ENCODE data around the gene A2M.

Gene A2M

DNA sequence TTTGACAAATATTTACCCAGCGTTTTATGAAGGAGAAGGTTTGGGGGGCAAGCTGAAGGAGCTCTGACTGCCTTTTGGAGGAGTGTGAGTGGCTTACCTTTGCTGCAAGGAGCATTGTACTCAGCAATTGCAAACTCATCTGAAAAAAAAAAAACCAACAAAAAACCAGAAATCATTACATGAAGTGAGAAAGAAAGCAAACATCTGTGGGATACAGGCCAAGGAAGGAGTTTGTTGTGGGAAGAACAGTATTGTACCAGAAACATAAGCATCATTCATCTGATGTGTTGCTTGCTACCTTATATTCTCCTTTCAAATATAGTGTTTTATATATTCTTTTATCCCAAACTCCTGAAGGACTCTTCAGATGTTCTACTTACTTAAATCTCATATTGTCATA, 47.6 kb downstream of the A2M start:
- H3K36me3 ChIP-seq (ENCODE audit: control insufficient read depth in 1 of 2, insufficient read depth in 2 of 2, low read length in 2 of 2) = peaks cover 29 to 40% of the 10 kb centered on the region in 2 donors
- peaks cover 0 to 20% of the 10 kb centered on the region in 2 donors for H3K4me1 ChIP-seq (ENCODE audit: control insufficient read depth in 1 of 2, insufficient read depth in 2 of 2, low read length in 2 of 2)
- no peaks in the 10 kb centered on the region for H3K9me3 ChIP-seq (ENCODE audit: control insufficient read depth in 1 of 2, low read length in 2 of 2)
- H3K4me3 ChIP-seq (ENCODE audit: low read depth in 1 of 2, low read length in 2 of 2) = no peak overlapping the region
- no peak overlapping the region for H3K27ac ChIP-seq (ENCODE audit: low read length)
- H3K27me3 ChIP-seq (ENCODE audit: low read depth, low read length) = no peaks in the 10 kb centered on the region

DNA sequence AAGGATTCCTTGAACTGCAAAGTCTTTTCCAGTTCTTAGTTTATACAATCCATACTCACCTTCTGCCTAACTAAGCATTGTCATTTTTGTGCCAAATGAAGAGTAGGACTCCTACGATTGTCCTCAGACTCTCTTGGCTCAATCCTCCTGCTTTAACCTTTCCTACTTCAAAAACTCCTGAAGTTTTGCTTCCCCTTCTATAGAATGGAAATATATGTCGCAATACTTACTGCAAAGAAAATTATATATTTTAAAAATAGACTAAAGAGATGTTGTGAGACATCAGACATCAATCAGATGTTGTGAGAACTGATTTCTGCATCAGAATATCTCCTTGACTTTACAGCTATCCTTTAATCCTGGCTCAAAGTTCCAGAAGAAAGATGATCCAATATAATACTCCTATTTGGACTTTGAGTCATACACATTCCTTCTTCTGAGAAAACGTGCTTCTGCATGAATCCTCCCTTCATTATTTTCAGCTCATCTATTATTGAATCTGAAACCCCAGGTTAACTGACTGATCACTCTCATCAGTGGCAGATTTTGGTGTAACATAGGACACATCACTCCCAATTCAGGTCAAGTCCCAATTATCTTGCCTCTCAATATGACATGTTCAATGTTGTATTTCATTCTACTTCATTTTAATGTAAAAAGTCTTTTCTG, 48.8 kb downstream of the A2M start:
- Histone ChIP-seq H3K9me3 (ENCODE audit: control insufficient read depth in 1 of 2, low read length in 2 of 2) (no peaks in the 10 kb centered on the region), H3K27me3 (ENCODE audit: low read depth, low read length) (no peaks in the 10 kb centered on the region), H3K4me1 (ENCODE audit: control insufficient read depth in 1 of 2, insufficient read depth in 2 of 2, low read length in 2 of 2) (peaks cover 0 to 20% of the 10 kb centered on the region in 2 donors), H3K36me3 (ENCODE audit: control insufficient read depth in 1 of 2, insufficient read depth in 2 of 2, low read length in 2 of 2) (peaks cover 17 to 36% of the 10 kb centered on the region in 2 donors), H3K27ac (ENCODE audit: low read length) (no peak overlapping the region), H3K4me3 (ENCODE audit: low read depth in 1 of 2, low read length in 2 of 2) (no peak overlapping the region)

DNA sequence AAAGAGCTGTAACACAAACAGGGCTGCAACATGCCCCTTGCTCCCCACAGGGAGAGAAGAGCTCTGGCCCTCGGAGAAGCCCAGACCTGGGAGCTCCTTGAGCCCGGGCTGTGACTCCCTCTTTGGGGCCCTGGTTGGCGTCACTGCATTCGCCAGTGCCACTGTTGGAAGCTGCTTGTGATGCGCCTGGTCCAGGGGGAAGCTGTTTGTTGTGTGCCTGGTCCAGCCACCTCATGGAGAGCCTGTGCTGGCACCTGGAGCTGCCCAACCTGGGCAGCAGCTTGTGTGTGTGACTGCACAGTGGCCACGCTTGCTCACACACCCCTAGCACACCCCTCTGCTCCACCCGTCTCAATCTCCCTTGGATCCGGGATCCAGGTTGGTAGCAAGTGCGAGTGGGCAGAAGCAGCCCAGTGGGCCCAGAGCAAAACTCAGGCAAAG, 49.5 kb downstream of the A2M start:
- H3K36me3 ChIP-seq (ENCODE audit: control insufficient read depth in 1 of 2, insufficient read depth in 2 of 2, low read length in 2 of 2) = peaks cover 15 to 34% of the 10 kb centered on the region in 2 donors
- no peaks in the 10 kb centered on the region for H3K9me3 ChIP-seq (ENCODE audit: control insufficient read depth in 1 of 2, low read length in 2 of 2)
- no peaks in the 10 kb centered on the region for H3K27me3 ChIP-seq (ENCODE audit: low read depth, low read length)
- H3K27ac ChIP-seq (ENCODE audit: low read length) = no peak overlapping the region
- H3K4me3 ChIP-seq (ENCODE audit: low read depth in 1 of 2, low read length in 2 of 2) = peak overlapping the region in 1 of 2 donors; percentile 74
- H3K4me1 ChIP-seq (ENCODE audit: control insufficient read depth in 1 of 2, insufficient read depth in 2 of 2, low read length in 2 of 2) = peaks cover 0 to 20% of the 10 kb centered on the region in 2 donors

DNA sequence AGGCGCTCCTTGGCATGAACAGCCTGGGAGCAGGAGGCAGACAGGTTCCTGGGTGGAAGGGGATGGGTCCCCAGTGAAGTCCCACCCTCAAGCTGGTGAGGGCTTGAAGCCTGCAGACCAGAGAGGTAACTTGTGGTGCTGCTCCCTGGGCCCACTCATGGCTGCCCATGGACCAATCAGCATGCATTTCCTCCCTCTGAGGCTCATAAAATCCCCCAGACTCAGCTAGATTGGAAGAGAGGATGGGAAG, 50.2 kb downstream of the A2M start:
- H3K9me3 ChIP-seq (ENCODE audit: control insufficient read depth in 1 of 2, low read length in 2 of 2) = no peaks in the 10 kb centered on the region
- peaks cover 14 to 32% of the 10 kb centered on the region in 2 donors for H3K36me3 ChIP-seq (ENCODE audit: control insufficient read depth in 1 of 2, insufficient read depth in 2 of 2, low read length in 2 of 2)
- H3K27ac ChIP-seq (ENCODE audit: low read length) = no peak overlapping the region
- peak overlapping the region; percentile 51 to 74 for H3K4me3 ChIP-seq (ENCODE audit: low read depth in 1 of 2, low read length in 2 of 2)
- H3K27me3 ChIP-seq (ENCODE audit: low read depth, low read length) = no peaks in the 10 kb centered on the region
- peaks cover 0 to 20% of the 10 kb centered on the region in 2 donors for H3K4me1 ChIP-seq (ENCODE audit: control insufficient read depth in 1 of 2, insufficient read depth in 2 of 2, low read length in 2 of 2)

DNA sequence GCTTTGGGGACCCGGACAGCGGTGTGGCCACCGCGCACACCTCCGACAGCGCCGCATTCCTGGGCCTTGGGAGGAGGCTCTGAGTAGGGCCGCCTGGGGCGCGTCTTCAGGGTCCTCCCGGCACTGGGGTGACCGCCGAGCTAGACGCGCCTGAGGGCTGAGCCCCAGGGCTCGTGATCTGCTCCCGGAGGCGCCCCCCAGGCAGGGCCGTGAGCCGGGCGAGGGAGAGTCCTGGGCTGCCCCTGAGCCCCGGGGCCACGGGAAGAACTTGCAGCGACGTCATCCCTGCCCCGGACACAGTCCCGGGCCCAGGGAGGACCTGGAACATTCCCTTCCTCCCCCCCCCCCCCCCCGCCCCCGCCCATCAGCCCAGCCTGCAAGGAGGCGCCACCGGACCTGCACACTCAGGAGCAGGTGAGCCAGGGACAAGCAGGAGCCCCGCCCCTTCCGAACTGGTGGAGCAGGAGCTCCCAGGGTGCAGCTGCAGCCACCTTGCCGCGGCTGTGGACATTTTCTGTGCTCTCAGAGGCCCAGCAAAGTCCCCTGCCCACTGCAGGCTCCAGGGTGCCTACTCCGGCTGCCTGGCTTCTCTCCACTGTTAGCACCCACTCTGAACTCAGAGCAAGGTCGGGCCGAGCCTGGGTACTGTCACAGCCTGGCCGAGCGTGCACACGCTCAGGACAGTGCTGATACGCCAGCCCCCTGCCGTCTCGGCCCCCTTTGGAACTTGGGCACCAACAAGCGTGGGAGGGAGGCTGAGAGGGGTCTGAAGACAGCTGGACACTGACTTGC, 50.7 kb downstream of the A2M start:
- H3K36me3 ChIP-seq (ENCODE audit: control insufficient read depth in 1 of 2, insufficient read depth in 2 of 2, low read length in 2 of 2) = peaks cover 10 to 27% of the 10 kb centered on the region in 2 donors
- no peaks in the 10 kb centered on the region for H3K27me3 ChIP-seq (ENCODE audit: low read depth, low read length)
- H3K27ac ChIP-seq (ENCODE audit: low read length) = peak overlapping the region; percentile 74
- H3K4me3 ChIP-seq (ENCODE audit: low read depth in 1 of 2, low read length in 2 of 2) = peak overlapping the region; percentile 51 to 74
- no peaks in the 10 kb centered on the region for H3K9me3 ChIP-seq (ENCODE audit: control insufficient read depth in 1 of 2, low read length in 2 of 2)
- H3K4me1 ChIP-seq (ENCODE audit: control insufficient read depth in 1 of 2, insufficient read depth in 2 of 2, low read length in 2 of 2) = peaks cover 0 to 20% of the 10 kb centered on the region in 2 donors

DNA sequence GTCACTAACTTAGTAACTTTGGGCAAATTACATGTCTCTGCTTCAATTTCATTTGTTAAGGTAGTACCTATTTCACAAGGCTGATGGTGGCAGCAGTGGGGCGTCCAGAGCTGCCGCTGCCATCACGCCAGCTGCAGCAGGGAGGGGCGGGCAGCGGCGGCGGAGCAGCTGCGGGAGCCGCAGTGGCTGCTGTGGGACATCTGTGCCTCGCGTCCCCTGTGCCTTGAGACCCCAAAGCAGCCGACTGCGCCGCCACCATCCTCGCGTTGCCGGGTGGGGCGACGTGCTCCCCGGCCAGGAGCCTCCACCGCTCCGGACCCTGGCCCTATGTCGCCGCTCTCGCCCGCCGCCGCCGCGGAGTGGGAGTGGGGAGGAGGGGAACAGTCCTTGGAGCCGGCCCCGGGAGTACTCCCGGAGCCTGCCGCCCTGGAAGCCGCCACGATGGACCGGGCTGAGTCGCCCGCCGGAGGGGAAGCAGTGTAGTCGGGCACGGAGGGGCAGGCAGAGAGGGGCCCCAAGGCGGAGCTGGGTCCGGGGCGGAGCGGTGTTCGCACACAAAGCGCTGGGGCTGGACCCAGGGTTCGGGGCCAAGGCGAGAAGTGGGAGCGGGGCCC, 51.4 kb downstream of the A2M start:
- H3K27ac ChIP-seq (ENCODE audit: low read length) = peak overlapping the region; percentile 74
- H3K27me3 ChIP-seq (ENCODE audit: low read depth, low read length) = no peaks in the 10 kb centered on the region
- H3K36me3 ChIP-seq (ENCODE audit: control insufficient read depth in 1 of 2, insufficient read depth in 2 of 2, low read length in 2 of 2) = peaks cover 10 to 22% of the 10 kb centered on the region in 2 donors
- H3K9me3 ChIP-seq (ENCODE audit: control insufficient read depth in 1 of 2, low read length in 2 of 2) = no peaks in the 10 kb centered on the region
- peak overlapping the region; percentile 31 to 74 for H3K4me3 ChIP-seq (ENCODE audit: low read depth in 1 of 2, low read length in 2 of 2)
- peaks cover 0 to 20% of the 10 kb centered on the region in 2 donors for H3K4me1 ChIP-seq (ENCODE audit: control insufficient read depth in 1 of 2, insufficient read depth in 2 of 2, low read length in 2 of 2)

DNA sequence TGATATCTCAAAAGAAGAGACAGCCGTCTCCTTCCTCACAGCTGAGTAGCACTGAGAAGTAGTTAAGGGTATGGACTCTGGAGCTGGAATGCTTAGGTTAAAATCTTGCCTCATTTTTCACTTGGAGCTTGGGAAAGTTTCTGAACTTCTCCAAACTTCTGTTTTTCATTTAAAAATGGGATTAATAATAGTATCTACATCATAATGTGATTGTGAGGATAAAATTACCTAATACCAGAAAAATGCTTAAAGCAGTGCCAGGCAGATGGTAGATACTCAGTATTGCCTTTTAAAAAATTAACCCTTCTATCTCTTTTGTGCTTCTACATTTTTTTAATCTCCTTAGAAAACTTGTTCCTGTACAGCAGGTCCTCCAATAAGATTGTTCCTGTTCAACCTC, 63.1 kb downstream of the A2M start:
- Histone ChIP-seq H3K27me3 (ENCODE audit: low read depth, low read length) (no peaks in the 10 kb centered on the region), H3K36me3 (ENCODE audit: control insufficient read depth in 1 of 2, insufficient read depth in 2 of 2, low read length in 2 of 2) (no peaks in the 10 kb centered on the region), H3K4me3 (ENCODE audit: low read depth in 1 of 2, low read length in 2 of 2) (no peak overlapping the region), H3K4me1 (ENCODE audit: control insufficient read depth in 1 of 2, insufficient read depth in 2 of 2, low read length in 2 of 2) (no peaks in the 10 kb centered on the region), H3K27ac (ENCODE audit: low read length) (no peak overlapping the region), H3K9me3 (ENCODE audit: control insufficient read depth in 1 of 2, low read length in 2 of 2) (no peaks in the 10 kb centered on the region)

DNA sequence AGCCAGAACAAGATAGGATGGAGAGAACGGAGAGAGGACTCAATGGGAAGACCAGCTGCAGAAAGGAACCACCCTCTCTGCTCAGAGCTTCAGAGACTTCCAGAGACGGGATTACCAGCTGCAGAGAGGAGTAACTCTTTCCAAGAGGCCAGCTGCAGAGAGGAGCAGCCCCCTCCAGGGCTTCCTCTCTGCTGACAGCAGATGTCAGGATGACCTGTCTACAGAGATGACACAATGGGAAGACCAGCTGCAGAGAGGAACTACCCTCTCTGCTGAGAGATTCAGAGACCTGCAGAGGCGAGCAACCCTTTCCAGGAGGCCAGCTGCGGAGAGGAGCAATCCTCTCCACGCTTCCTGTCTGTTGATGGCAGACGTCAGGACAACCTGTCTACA, 64.6 kb downstream of the A2M start:
- H3K9me3 ChIP-seq (ENCODE audit: control insufficient read depth in 1 of 2, low read length in 2 of 2) = no peaks in the 10 kb centered on the region

DNA sequence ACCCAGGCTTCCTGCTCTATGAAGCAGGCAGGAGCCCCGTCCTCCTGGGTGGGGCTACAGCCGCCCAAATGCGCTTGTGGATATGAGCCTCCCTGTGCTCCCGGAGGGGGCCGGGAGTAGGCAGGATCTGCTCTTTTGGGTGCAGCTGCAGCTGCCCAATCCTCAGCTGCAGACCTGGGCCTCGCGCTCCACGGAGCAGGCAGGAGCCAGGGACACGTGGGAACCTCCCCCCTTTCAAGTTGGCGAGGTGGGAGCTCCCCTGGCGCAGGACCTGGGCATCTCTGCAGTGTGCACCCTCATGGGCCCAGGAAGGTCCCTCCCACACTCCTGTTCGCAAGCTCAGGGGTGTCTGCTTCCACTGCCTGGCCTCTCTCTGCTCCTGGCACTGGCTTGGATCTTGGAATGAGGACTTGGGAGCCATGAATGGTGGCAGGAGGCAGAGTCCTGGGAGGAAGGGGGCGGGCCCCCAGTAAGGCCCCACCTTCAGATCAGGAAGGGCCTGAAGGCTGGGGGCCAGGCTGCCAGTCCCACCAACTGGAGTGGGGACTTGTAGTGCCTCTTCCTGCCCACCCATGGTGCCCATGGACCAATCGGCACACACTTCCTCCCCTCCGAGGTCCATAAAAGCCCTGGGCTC, 65.1 kb downstream of the A2M start:
- H3K27ac ChIP-seq (ENCODE audit: low read length) = no peak overlapping the region
- no peaks in the 10 kb centered on the region for H3K9me3 ChIP-seq (ENCODE audit: control insufficient read depth in 1 of 2, low read length in 2 of 2)
- no peaks in the 10 kb centered on the region for H3K27me3 ChIP-seq (ENCODE audit: low read depth, low read length)
- no peaks in the 10 kb centered on the region for H3K36me3 ChIP-seq (ENCODE audit: control insufficient read depth in 1 of 2, insufficient read depth in 2 of 2, low read length in 2 of 2)
- H3K4me3 ChIP-seq (ENCODE audit: low read depth in 1 of 2, low read length in 2 of 2) = no peak overlapping the region
- H3K4me1 ChIP-seq (ENCODE audit: control insufficient read depth in 1 of 2, insufficient read depth in 2 of 2, low read length in 2 of 2) = no peaks in the 10 kb centered on the region

More for the DNA sequence above, 64.6 kb downstream of the A2M start:
- no peaks in the 10 kb centered on the region for H3K4me1 ChIP-seq (ENCODE audit: control insufficient read depth in 1 of 2, insufficient read depth in 2 of 2, low read length in 2 of 2)
- H3K27ac ChIP-seq (ENCODE audit: low read length) = no peak overlapping the region
- H3K27me3 ChIP-seq (ENCODE audit: low read depth, low read length) = no peaks in the 10 kb centered on the region
- H3K36me3 ChIP-seq (ENCODE audit: control insufficient read depth in 1 of 2, insufficient read depth in 2 of 2, low read length in 2 of 2) = no peaks in the 10 kb centered on the region
- no peak overlapping the region for H3K4me3 ChIP-seq (ENCODE audit: low read depth in 1 of 2, low read length in 2 of 2)

DNA sequence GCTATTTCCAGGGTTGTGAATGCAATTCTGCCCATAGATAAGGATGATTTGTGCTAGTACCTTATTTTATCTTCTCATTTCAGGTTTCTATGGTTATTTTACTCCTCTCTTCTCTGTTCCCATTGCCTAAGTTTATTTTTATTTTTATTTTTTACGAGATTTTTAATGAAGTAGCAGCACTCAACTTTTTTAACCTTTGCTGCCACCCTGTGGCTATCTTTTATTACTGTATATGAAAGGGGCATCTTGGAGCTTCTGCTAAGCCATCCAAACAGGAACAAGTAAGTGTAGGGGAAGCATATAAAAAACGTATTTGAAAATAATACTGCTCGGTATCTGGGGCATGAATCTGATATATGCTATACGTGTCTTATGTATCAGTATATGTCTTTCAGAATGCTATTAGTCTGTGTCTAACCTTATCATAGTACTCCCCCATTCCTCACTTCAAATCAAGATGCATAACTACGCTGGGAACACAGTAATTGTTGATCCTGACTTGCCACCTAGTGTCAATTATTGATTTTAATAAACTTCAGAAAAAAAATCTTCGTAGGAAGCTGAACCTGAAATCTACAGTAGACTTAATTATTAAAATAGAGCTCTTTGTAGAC, 66.1 kb downstream of the A2M start:
- Histone ChIP-seq H3K4me3 (ENCODE audit: low read depth in 1 of 2, low read length in 2 of 2) (no peak overlapping the region), H3K27ac (ENCODE audit: low read length) (no peak overlapping the region), H3K9me3 (ENCODE audit: control insufficient read depth in 1 of 2, low read length in 2 of 2) (no peaks in the 10 kb centered on the region), H3K4me1 (ENCODE audit: control insufficient read depth in 1 of 2, insufficient read depth in 2 of 2, low read length in 2 of 2) (no peaks in the 10 kb centered on the region), H3K27me3 (ENCODE audit: low read depth, low read length) (no peaks in the 10 kb centered on the region), H3K36me3 (ENCODE audit: control insufficient read depth in 1 of 2, insufficient read depth in 2 of 2, low read length in 2 of 2) (no peaks in the 10 kb centered on the region)

DNA sequence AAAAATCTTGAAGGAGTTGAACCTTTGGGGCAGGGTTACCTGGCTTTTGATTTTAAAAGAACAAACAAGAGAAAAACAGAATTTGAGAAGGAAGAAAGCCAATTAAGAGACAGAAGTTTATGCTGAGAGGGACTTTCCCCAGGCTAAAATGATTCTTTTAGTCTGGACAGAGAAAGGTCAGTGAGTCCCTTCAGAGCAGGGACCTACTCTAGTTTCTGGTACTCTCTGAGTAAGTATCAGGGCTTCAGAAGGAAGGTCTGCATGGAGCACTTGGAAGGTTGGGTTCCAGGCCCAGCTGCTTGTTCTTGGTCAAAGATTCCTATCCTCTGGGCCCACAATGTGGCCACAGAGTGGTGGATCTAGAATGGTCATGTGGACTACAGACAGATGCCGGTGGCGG, 66.8 kb downstream of the A2M start:
- Histone ChIP-seq H3K27me3 (ENCODE audit: low read depth, low read length) (no peaks in the 10 kb centered on the region), H3K4me1 (ENCODE audit: control insufficient read depth in 1 of 2, insufficient read depth in 2 of 2, low read length in 2 of 2) (no peaks in the 10 kb centered on the region), H3K9me3 (ENCODE audit: control insufficient read depth in 1 of 2, low read length in 2 of 2) (no peaks in the 10 kb centered on the region), H3K27ac (ENCODE audit: low read length) (no peak overlapping the region), H3K36me3 (ENCODE audit: control insufficient read depth in 1 of 2, insufficient read depth in 2 of 2, low read length in 2 of 2) (no peaks in the 10 kb centered on the region), H3K4me3 (ENCODE audit: low read depth in 1 of 2, low read length in 2 of 2) (no peak overlapping the region)
